ENCODE data around the gene ALOX5.
A peak's percentile ranks its signal among the peaks of the same experiment; 100 is the strongest.
"Not testable (repeated sequence)": the region's sequence is repeated elsewhere in the genome, so short reads cannot be mapped to it uniquely, and the experiment has no call there.

The ALOX5 gene

GRCh38 chr10:45373576-45374349 lies at the start of gene ALOX5:
ALOX5 (plus strand) TSS chr10:45374216; CDS start chr10:45374280, 64 bp downstream.
- peak; percentile 74 for DNase-seq

- DNase-seq = no peak
These were observed 48.9 kb upstream of the ALOX5 start for GRCh38 chr10:45325116-45325515.

- not testable (repeated sequence) for DNase-seq
These were observed 47.2 kb upstream of the ALOX5 start for GRCh38 chr10:45326864-45327263.

- not testable (repeated sequence) for DNase-seq
These were observed 42.2 kb upstream of the ALOX5 start for GRCh38 chr10:45331824-45332223.

- no peak for DNase-seq
These were observed 34.1 kb upstream of the ALOX5 start for GRCh38 chr10:45339894-45340293.

GRCh38 chr10:45340420-45340819 lies 33.6 kb upstream of the ALOX5 start:
- DNase-seq = not testable (repeated sequence)

- not testable (repeated sequence) for DNase-seq
These were observed 27.2 kb upstream of the ALOX5 start for GRCh38 chr10:45346652-45347335.

GRCh38 chr10:45347464-45347863 lies 26.6 kb upstream of the ALOX5 start:
- DNase-seq = not testable (repeated sequence)

GRCh38 chr10:45348196-45348765 lies 25.7 kb upstream of the ALOX5 start:
- DNase-seq = not testable (repeated sequence)

GRCh38 chr10:45353186-45353585 lies 20.8 kb upstream of the ALOX5 start:
- DNase-seq = peak; percentile 84

- no peak for DNase-seq
These were observed 19.8 kb upstream of the ALOX5 start for GRCh38 chr10:45354261-45354660.

- no peak for DNase-seq
These were observed 18.5 kb upstream of the ALOX5 start for GRCh38 chr10:45355494-45355893.

- not testable (repeated sequence) for DNase-seq
These were observed 15.1 kb upstream of the ALOX5 start for GRCh38 chr10:45358961-45359360.

- DNase-seq = not testable (repeated sequence)
These were observed 11.8 kb upstream of the ALOX5 start for GRCh38 chr10:45361983-45362799.

GRCh38 chr10:45367643-45368042 lies 6.4 kb upstream of the ALOX5 start:
- not testable (repeated sequence) for DNase-seq

GRCh38 chr10:45368181-45368580 lies 5.8 kb upstream of the ALOX5 start:
- DNase-seq = no peak

- no peak for DNase-seq
These were observed 3.6 kb upstream of the ALOX5 start for GRCh38 chr10:45370202-45370955.

GRCh38 chr10:45371560-45371959 lies 2.5 kb upstream of the ALOX5 start:
- no peak for DNase-seq

GRCh38 chr10:45372251-45372951 lies 1.6 kb upstream of the ALOX5 start:
- DNase-seq = no peak

- peak; percentile 26 for DNase-seq
These were observed 927 bp upstream of the ALOX5 start for GRCh38 chr10:45373003-45373575.

Data from hematopoietic multipotent progenitor cell treated with erythropoietin and hydrocortisone succinate and interleukin-3 and kit ligand, for 6 days (in vitro differentiated cells).